IMR-90 (cell line): ENCODE data around the gene GABRP. TPM values are rescaled to one million over a fixed set of nuclear protein-coding genes. Genes with fewer than 3 reads are reported as not detected.

Source experiments
- ATAC-seq: fragments of 200-7000 bp; cut with Tn5 transposase; 2 replicates; pipeline ENCODE4 v1.9.1; 2020; ENCODE audit warnings: low read depth, mild to moderate bottlenecking, moderate library complexity
- BruUV-seq: library from RNA; stranded (reverse); fragments of 400-500 nt; replicated peaks from 2 replicates; lab custom pipeline; 2021; lab: Mats Ljungman, UMichigan
- CTCF ChIA-PET: fragments of 300-600 bp; formaldehyde crosslinking; extraction: SDS; loops from one replicate; lab custom pipeline; 2021; ENCODE audit warnings: antibody characterized with exemption; lab: Yijun Ruan, JAX
- POLR2A ChIA-PET: fragments of 300-600 bp; sonication (Branson Sonifier 250); formaldehyde crosslinking; loops from one replicate; lab custom pipeline; 2022; ENCODE audit warnings: antibody characterized with exemption; ENCODE audit not compliant: unreplicated experiment; lab: Charles Lee
- DNase-seq: peaks from one replicate; pipeline ENCODE4 v3.0.0; 2013
- H2AFZ ChIP-seq: replicated peaks from 2 replicates; pipeline ENCODE3; 2013; ENCODE audit warnings: low read length, mild to moderate bottlenecking; ENCODE audit not compliant: poor library complexity
- H2AK5ac ChIP-seq: 2 replicates; pipeline ENCODE4 v1.6.1; 2013; ENCODE audit warnings: low read depth, low read length, inconsistent platforms
- H2AK9ac ChIP-seq: replicated peaks from 2 replicates; pipeline ENCODE3; 2013; ENCODE audit warnings: mild to moderate bottlenecking, low read depth, low read length, moderate library complexity; ENCODE audit not compliant: poor library complexity
- H2BK120ac ChIP-seq: 2 replicates; pipeline ENCODE4 v1.6.1; 2013; ENCODE audit warnings: low read depth, low read length, inconsistent platforms
- H2BK15ac ChIP-seq: 3 replicates; pipeline ENCODE4 v1.6.1; 2013; ENCODE audit warnings: low read depth, low read length, inconsistent platforms
- H2BK20ac ChIP-seq: 2 replicates; pipeline ENCODE4 v1.6.1; 2013; ENCODE audit warnings: low read depth, mild to moderate bottlenecking, inconsistent platforms, low read length, moderate library complexity
- H2BK5ac ChIP-seq: 2 replicates; pipeline ENCODE4 v1.6.1; 2013; ENCODE audit warnings: mild to moderate bottlenecking, low read depth, low read length, inconsistent platforms; ENCODE audit not compliant: poor library complexity, severe bottlenecking
- H3K14ac ChIP-seq: replicated peaks from 2 replicates; pipeline ENCODE4 v1.6.1; 2013; ENCODE audit warnings: low read depth, low read length, inconsistent platforms
- H3K18ac ChIP-seq: 2 replicates; pipeline ENCODE4 v1.6.1; 2013; ENCODE audit warnings: low read depth, low read length, control low read depth
- H3K23ac ChIP-seq: 2 replicates; pipeline ENCODE4 v1.6.1; 2013; ENCODE audit warnings: low read depth, low read length, inconsistent platforms
- H3K27ac ChIP-seq: 2 replicates; pipeline ENCODE4 v1.5.1; 2013; ENCODE audit warnings: mild to moderate bottlenecking, control low read depth, low read length; ENCODE audit not compliant: insufficient read depth
- H3K27me3 ChIP-seq: 2 replicates; pipeline ENCODE4 v1.6.1; 2013; ENCODE audit warnings: low read length; ENCODE audit not compliant: control insufficient read depth, insufficient read depth
- H3K36me3 ChIP-seq: 2 replicates; pipeline ENCODE4 v1.6.1; 2013; ENCODE audit warnings: low read length, mixed read lengths; ENCODE audit not compliant: control insufficient read depth, insufficient read depth
- H3K4ac ChIP-seq: 2 replicates; pipeline ENCODE4 v1.6.1; 2013; ENCODE audit warnings: low read depth, low read length, inconsistent platforms
- H3K4me1 ChIP-seq: 2 replicates; pipeline ENCODE4 v1.6.1; 2013; ENCODE audit warnings: low read length, mixed read lengths; ENCODE audit not compliant: control insufficient read depth, insufficient read depth
- H3K4me2 ChIP-seq: 2 replicates; pipeline ENCODE4 v1.6.1; 2013; ENCODE audit warnings: low read depth, mild to moderate bottlenecking, control low read depth, low read length, moderate library complexity
- H3K4me3 ChIP-seq: 2 replicates; pipeline ENCODE4 v1.5.1; 2013; ENCODE audit warnings: low read depth, mild to moderate bottlenecking, control low read depth, low read length, moderate library complexity; ENCODE audit not compliant: insufficient read depth
- H3K56ac ChIP-seq: 2 replicates; pipeline ENCODE4 v1.6.1; 2013; ENCODE audit warnings: low read length, inconsistent platforms; ENCODE audit not compliant: insufficient read depth; ENCODE audit errors: extremely low read depth
- H3K79me1 ChIP-seq, 2 experiments: 2 replicates each; pipeline ENCODE4 v1.6.1; 2013; ENCODE audit warnings: low read length in 2 of 2, inconsistent platforms in 1 of 2, low read depth in 1 of 2
- H3K9ac ChIP-seq: 2 replicates; pipeline ENCODE4 v1.6.1; 2013; ENCODE audit warnings: low read depth, low read length, control low read depth
- H3K9me1 ChIP-seq: 2 replicates; pipeline ENCODE4 v1.6.1; 2013; ENCODE audit warnings: low read length, inconsistent platforms; ENCODE audit not compliant: insufficient read depth
- H3K9me3 ChIP-seq: 2 replicates; pipeline ENCODE4 v1.6.1; 2013; ENCODE audit warnings: low read length; ENCODE audit not compliant: control insufficient read depth, insufficient read depth
- H4K20me1 ChIP-seq: 2 replicates; pipeline ENCODE4 v1.6.1; 2013; ENCODE audit warnings: low read length, inconsistent platforms; ENCODE audit not compliant: insufficient read depth
- H4K5ac ChIP-seq: 2 replicates; pipeline ENCODE4 v1.6.1; 2013; ENCODE audit warnings: mild to moderate bottlenecking, low read depth, low read length, control low read depth
- H4K8ac ChIP-seq, 2 experiments: 2 replicates each; pipeline ENCODE4 v1.6.1; 2013; ENCODE audit warnings: low read depth in 2 of 2, low read length in 2 of 2, control low read depth in 1 of 2, inconsistent platforms in 1 of 2
- H4K91ac ChIP-seq: 2 replicates; pipeline ENCODE4 v1.6.1; 2013; ENCODE audit warnings: low read depth, low read length, inconsistent platforms; ENCODE audit not compliant: insufficient read depth
- CTCF ChIP-seq: conservative IDR thresholded peaks from 2 replicates; pipeline ENCODE4 v1.5.1; 2012; ENCODE audit warnings: mild to moderate bottlenecking, low read depth, low read length, improper control_type of control experiment
- ELK1 ChIP-seq: fragments of 150-350 bp; IDR thresholded peaks from 2 replicates; pipeline ENCODE4 v1.6.1; 2016; ENCODE audit warnings: low read depth, mild to moderate bottlenecking, low read length, moderate library complexity, borderline replicate concordance
- POLR2A ChIP-seq: IDR thresholded peaks from 2 replicates; pipeline ENCODE4 v1.6.1; 2012; ENCODE audit warnings: mild to moderate bottlenecking, low read depth, low read length
- RAD21 ChIP-seq: IDR thresholded peaks from 2 replicates; pipeline ENCODE4 v1.6.1; 2012; ENCODE audit warnings: low read length, improper control_type of control experiment
- WGBS, 2 experiments: methylation state at CpG; one replicate each; pipeline versions ENCODE4 v1.1.5 to v1.1.7; 2013; ENCODE audit warnings: missing lambda C conversion rate in 2 of 2; ENCODE audit not compliant: insufficient read length in 1 of 2; ENCODE audit errors: extremely low coverage in 2 of 2; 5-methylcytosine and 5-hydroxymethylcytosine counted together
- dilution Hi-C: fragments of 300-500 bp; cut with HindIII; formaldehyde crosslinking; loops from one replicate; pipeline ENCODE4 v1.14.3; 2018; ENCODE audit warnings: low sequenced_read_pairs; ENCODE audit not compliant: unreplicated experiment
- in situ Hi-C: fragments of 300-500 bp; cut with MboI; formaldehyde crosslinking; loops from 3 replicates; pipeline ENCODE4 v1.14.3; 2019; ENCODE audit warnings: low sequenced_read_pairs, inconsistent platforms, mixed read lengths
- intact Hi-C: fragments of 100-400 bp; cut with micrococcal nuclease; formaldehyde crosslinking; loops from 2 replicates; pipeline ENCODE4 v1.10.0; 2022
- polyA plus RNA-seq, 3 experiments: library from polyadenylated mRNA; depleted of rRNA; stranded (reverse); fragments of >200 nt; gene quantifications; 2 replicates each; pipeline ENCODE4 v1.2.3, GENCODE V29; 2012; ENCODE audit warnings: low replicate concordance in 1 of 3
- total RNA-seq: library from RNA; depleted of rRNA; stranded (reverse); fragments of >200 nt; gene quantifications from 2 replicates; pipeline ENCODE4 v1.2.3, GENCODE V29; 2012

GABRP gene
- total and polyA plus RNA-seq, 2 of the 4 experiments (the other 2 are of a cell fraction): not detected

- dilution Hi-C loops: no loop called here
- H2BK120ac ChIP-seq: no peak overlapping the region
- BruUV-seq: no TSS peak
Measured at GRCh38 chr5:170785416-170785815, 1.9 kb downstream of the GABRP start.

More at GRCh38 chr5:170785416-170785815, 1.9 kb downstream of the GABRP start:
- TF ChIP-seq ELK1 (no peak), RAD21 (no peak), CTCF (no peak), POLR2A (no peak)
- Histone ChIP-seq H3K56ac (no peak overlapping the region), H4K91ac (no peak overlapping the region), H2BK5ac (no peak overlapping the region), H3K9me1 (no peaks in the 10 kb centered on the region), H2AK5ac (no peak overlapping the region), H3K4me1 (no peaks in the 10 kb centered on the region), H3K36me3 (no peaks in the 10 kb centered on the region), H3K14ac (no peak overlapping the region), H4K8ac (no peak overlapping the region), H3K79me1 (no peaks in the 10 kb centered on the region), H3K9ac (no peak overlapping the region), H4K5ac (no peak overlapping the region), H3K9me3 (no peaks in the 10 kb centered on the region), H2AK9ac (no peak overlapping the region), H2BK15ac (no peak overlapping the region), H3K4me2 (no peak overlapping the region), H3K4me3 (no peak overlapping the region), H4K20me1 (no peaks in the 10 kb centered on the region), H3K27me3 (peaks cover 23% of the 10 kb centered on the region), H3K18ac (no peak overlapping the region), H3K23ac (no peak overlapping the region), H3K27ac (no peak overlapping the region), H2BK20ac (no peak overlapping the region), H3K4ac (no peak overlapping the region), H2AFZ (no peak overlapping the region)
- intact Hi-C loops: no loop called here
- ChIA-PET POLR2A (no interaction called here), CTCF (interaction anchor here (1.3 kb wide), 1 partner anchor 10 kb away, joined by 3 read pairs; no protein-coding TSS in a partner anchor)
- WGBS, 2 experiments: 50% methylated on average over 1 of the region's 3 CpGs; no CpG with 5 or more reads in 1 of the 2 experiments
- DNase-seq (no peak), ATAC-seq (no peak)
- in situ Hi-C loops: no loop called here
